ENCODE data around the gene CERS5.
"Not testable (repeated sequence)": the region's sequence is repeated elsewhere in the genome, so short reads cannot be mapped to it uniquely, and the experiment has no call there.

Gene CERS5

GRCh38 chr12:50101663-50102062, 65.5 kb downstream of the CERS5 start:
- DNase-seq: no peak

GRCh38 chr12:50100561-50100960, 66.6 kb downstream of the CERS5 start:
- DNase-seq: no peak

- no peak for DNase-seq
Observed at GRCh38 chr12:50099302-50100008, 67.7 kb downstream of the CERS5 start.

GRCh38 chr12:50097952-50098351, 69.2 kb downstream of the CERS5 start:
- no peak for DNase-seq

GRCh38 chr12:50090391-50090790, 76.8 kb downstream of the CERS5 start:
- no peak for DNase-seq

GRCh38 chr12:50089730-50090129, 77.4 kb downstream of the CERS5 start:
- no peak for DNase-seq

GRCh38 chr12:50088577-50089335, 78.4 kb downstream of the CERS5 start:
- peak; percentile 40 for DNase-seq

GRCh38 chr12:50087995-50088394, 79.2 kb downstream of the CERS5 start:
- no peak for DNase-seq

GRCh38 chr12:50087151-50087550, 80.0 kb downstream of the CERS5 start:
- DNase-seq: no peak

- DNase-seq: no peak
Observed at GRCh38 chr12:50086148-50086547, 81.0 kb downstream of the CERS5 start.

GRCh38 chr12:50085615-50086072, 81.5 kb downstream of the CERS5 start:
- no peak for DNase-seq

- DNase-seq: peak; percentile 89
Observed at GRCh38 chr12:50084775-50085614, 82.2 kb downstream of the CERS5 start, which contains the start of gene SMARCD1. Gene SMARCD1, plus strand, starts transcription at chr12:50085342. Its CDS starts 28 bp downstream, at chr12:50085370.

GRCh38 chr12:50084409-50084774, 82.8 kb downstream of the CERS5 start:
- DNase-seq: not testable (repeated sequence)

GRCh38 chr12:50083301-50083700, 83.9 kb downstream of the CERS5 start:
- no peak for DNase-seq

- no peak for DNase-seq
Observed at GRCh38 chr12:50082644-50083043, 84.5 kb downstream of the CERS5 start.

GRCh38 chr12:50081096-50081808, 85.9 kb downstream of the CERS5 start:
- DNase-seq: no peak

- no peak for DNase-seq
Observed at GRCh38 chr12:50079771-50080170, 87.4 kb downstream of the CERS5 start.

All from CD4-positive, alpha-beta T cell treated with Interferon gamma for 1 hour (primary cell).